NCI-H1105 treated with DMSO at 0.1 percent for 48 hours (cell line): Measurements from ENCODE around the gene GK.
"Not testable (repeated sequence)": the region's sequence is repeated elsewhere in the genome, so short reads cannot be mapped to it uniquely, and the experiment has no call there.

Experiments used
- DNase-seq: peaks from one replicate; lab custom pipeline; 2025; lab: John Stamatoyannopoulos, UW

The GK gene

DNA sequence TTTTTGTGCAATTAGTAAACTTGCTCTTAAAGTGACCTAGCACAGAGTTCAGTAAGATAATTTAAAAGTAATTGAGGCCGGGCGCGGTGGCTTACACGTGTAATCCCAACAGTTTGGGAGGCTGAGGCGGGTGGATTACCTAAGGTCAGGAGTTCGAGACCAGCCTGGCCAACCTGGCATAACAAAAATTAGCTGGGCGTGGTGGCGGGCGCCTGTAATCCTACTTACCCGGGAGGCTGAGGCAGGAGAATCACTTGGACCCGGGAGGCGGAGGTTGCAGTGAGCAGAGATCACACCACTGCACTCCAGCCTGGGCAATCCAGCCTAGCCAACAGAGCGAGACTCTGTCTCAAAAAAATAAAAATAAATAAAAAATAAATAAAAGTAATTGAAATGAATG is 1.2 kb downstream of the GK start:
- not testable (repeated sequence) for DNase-seq

DNA sequence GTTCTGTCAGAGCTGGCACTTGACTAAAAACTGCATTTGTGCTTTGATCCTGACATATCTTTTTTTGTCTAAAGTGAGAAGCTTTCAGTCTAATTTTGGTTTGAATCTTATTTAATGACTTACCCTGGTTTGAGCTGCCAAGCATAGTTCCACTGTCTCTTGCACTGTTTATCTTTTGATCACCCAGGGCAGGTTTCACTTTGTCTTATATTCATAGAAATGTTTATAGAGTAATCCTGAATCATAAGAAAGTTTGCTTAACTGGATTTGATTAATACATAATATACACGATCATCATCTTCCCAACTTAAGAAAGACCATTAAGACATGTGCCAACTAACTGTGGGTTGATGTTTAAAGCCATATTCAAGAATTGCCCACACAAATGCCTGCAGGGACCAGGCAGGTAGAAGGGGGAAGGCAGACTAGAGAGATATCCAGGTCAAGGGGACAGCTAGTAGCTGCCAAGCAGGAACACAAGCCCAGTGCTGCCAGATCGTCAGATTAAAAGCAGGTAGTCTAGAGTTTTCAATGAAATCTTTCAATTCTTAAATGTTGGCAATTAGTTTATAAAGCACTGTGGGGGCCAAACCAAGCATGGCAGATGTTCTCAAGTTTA is 1.9 kb downstream of the GK start:
- DNase-seq = no peak

DNA sequence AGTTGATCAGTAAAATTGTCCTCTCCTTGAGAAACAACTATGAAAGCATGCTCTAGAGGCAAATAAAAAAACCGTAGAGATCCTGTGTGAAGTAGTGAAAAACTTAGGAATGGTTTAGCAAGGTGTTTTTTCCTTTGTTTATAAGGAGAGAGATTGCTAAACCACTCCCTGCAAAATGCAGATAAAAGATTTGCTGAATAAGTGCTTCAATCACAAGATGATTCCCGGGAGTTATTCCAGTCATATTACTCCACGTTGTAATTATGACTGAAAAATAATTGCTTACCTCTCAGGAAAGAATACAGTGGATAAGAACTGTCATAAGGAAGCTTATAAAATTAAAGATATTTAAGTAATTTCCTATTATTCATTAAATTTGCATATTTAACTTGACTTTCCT is 2.8 kb downstream of the GK start:
- no peak for DNase-seq

DNA sequence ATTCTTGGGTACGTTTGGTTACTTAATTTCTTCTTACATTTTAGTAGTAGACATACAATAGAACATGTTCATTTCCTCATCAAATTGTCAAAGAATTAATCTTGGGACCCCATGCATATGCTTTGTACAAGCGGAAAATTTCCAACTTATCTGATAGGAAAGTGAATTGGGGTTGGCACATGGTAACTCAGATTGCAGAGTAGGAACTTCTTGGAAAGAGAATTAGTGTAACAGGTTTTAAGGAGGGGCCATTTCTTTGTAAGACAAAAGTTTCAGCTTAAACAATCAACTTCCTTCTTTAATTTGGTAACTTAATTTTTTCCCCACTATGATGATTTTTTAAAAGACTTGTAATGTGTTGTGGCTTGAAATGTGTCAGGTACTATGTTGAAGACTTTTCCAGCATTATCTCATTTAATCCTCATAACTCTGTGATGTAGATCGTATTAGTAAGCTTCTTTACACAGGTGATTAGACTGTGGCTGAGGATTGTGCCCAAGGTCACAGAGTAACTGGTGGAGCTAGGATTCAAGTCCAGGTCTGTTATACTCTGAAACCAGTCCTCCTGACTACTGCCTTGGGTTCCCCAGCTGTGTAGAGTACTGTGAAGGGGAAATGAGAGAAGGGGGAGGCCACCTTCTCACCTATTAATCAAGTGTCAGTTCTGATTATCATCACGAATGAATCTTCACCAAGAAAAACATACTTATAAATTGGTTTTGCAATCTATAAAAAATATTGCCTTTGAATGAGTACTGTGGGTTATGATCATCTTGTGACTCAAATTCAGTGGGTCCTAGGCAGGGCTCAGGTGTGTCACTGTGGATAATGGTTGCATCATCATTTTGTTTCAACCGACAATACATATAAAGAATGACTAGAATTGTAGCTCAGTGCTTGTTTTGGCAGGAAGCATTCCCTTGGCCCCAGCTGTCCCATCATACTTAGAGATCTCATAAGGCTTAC is 4.3 kb downstream of the GK start:
- DNase-seq = no peak

DNA sequence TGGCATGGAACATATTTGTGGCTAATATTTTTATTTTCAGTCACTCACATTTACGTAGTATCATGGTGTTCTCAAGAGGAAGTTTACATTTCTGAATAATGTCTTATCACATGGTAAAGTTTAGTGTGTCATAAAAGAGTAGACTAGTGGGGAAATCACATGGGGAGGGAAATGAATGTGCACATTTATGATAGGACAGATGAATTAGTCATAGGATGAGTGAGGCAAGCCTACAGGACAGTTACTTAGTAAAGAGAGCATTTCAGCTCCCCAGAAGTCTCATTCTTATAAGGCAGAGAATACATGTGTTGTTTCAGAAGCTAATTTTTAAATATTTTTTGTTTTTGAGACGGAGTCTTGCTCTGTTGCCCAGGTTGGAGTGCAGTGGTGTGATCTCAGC is 6.2 kb downstream of the GK start:
- no peak for DNase-seq

DNA sequence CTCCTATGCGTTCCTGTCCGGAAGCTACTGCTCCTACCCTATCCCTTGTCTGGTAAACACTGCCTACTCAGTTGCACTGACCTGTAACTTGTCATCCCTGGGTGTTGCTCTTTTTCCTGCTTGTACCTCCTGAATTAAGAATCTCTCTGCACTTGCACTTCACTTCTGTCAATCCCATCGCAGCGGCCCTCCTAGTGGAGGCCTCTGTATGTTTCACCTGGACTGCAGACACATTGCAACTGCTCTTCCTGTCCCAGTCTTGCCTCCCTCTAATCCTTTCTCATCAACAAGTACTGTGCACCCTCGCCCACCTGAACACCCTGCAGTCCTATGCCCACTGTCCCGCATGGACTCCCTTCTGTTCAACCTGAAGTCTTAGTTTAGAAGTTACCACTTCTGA is 8.0 kb downstream of the GK start:
- DNase-seq = no peak

DNA sequence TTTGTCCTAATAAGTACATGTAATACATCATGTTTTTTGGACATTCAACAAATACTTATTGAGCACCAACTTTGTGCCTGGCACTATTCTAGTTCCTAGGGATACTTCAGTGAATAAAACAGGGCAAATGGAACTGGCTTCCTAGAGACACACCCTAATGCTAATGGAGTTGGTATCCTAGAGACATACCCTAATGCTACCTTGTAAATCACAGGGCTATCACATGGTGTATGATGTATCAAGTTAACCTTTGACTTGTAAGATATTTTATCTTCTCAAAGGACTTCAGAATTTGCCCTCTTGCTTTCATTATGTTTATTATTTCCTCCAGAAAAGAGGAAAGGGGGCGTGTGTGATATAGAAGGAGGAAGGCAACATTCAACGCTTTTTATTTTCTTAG is 10.1 kb downstream of the GK start:
- DNase-seq = no peak

DNA sequence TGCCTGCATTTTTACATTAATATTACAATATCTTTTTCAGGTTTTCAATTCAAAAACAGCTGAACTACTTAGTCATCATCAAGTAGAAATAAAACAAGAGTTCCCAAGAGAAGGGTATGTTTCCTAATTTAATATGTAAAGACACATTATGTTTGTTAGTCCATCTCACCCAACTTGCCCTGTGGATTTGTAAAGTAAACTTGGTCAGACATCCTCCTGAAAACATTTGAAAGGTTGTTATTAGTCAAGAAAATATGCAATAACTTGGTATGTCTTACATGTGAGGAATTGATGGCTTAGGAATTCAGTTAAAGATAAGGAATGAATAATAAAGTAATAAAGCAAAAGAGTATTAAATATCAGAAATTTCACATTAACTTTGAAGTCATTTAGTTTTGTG is 12.2 kb downstream of the GK start:
- DNase-seq = no peak

DNA sequence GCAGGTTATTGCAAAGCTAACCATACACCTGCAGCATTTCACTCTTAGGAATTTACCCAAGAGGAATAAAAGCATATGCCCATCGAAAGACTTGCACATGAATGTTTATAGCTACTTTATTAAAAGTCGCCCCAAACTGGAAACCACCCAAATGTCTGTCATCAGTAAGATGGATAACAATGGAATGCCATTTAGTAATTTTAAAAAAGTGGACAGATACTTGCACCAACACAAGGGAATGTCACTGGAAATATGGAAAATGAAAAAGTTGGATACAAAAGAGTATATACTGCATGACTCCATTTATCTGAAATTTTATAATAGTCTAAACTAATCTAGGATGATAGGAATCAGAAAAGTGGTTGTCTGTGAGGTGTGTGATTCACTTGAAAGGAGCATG is 12.9 kb downstream of the GK start:
- no peak for DNase-seq

DNA sequence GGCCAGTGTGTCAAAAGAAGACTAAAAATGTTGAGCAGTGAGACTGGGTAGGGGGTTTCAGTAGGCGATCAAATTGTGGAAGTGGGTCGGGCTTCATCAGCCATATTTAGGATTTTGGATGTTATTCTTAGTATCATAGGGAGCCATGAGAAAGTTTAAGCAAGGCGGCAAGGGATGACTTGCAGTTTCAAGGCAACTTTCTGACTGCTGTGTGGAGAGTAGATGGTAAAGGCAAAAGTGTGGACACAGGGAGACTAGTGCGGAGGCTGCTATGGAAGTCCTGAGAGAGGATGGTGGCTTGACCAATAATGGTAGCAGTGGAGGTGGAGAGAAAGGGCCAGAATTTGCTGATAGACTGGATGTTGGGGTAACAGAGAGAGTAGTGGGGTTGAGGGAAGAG is 15.4 kb downstream of the GK start:
- no peak for DNase-seq

DNA sequence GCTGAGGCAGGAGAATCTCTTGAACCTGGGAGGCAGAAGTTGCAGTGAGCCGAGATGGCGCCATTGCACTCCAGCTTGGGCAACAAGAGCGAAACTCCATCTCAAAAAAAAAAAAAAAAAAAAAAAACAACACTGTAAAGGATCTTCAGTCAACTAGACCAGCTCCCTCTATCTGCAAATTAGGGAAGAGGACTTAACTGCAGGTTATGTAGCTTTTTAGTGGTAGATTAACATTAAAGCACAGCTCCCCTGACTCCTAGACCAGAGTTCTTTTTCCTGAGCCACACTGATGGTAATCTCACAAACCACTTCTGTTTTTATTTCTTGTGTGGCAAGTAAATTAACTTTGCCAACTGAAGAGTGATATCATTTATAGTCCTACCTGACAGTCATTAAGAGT is 18.0 kb downstream of the GK start:
- not testable (repeated sequence) for DNase-seq

DNA sequence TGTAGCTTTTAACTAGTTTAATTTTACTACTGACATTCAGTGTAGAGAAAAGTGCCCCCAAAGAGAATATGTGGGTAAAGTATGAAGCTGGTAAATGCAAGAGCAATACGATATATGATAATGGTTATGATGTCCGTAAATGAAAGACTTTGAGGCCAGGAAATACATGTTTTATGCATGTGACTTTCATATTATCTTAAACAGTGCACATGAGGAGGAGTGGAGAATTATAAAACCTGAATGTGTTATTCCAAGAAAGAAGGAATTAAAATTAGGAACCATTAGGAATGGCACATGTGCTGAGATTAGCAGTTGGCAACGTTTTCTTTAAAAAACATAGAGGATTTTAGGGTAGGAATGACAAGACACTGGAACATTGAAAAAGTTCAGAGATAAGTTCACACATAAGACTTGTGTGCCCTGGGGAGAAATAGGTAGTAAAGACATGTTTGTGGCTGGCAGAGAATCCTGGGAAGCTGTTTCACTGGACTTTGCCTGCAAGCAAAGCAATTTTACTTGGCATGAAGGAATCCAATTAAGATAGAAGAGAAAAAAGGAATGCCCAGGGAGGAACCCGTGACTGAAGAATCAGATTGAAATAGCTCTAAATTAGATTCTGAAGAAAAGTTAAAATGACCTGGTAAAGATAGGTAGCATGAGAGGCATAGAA is 20.0 kb downstream of the GK start:
- no peak for DNase-seq

DNA sequence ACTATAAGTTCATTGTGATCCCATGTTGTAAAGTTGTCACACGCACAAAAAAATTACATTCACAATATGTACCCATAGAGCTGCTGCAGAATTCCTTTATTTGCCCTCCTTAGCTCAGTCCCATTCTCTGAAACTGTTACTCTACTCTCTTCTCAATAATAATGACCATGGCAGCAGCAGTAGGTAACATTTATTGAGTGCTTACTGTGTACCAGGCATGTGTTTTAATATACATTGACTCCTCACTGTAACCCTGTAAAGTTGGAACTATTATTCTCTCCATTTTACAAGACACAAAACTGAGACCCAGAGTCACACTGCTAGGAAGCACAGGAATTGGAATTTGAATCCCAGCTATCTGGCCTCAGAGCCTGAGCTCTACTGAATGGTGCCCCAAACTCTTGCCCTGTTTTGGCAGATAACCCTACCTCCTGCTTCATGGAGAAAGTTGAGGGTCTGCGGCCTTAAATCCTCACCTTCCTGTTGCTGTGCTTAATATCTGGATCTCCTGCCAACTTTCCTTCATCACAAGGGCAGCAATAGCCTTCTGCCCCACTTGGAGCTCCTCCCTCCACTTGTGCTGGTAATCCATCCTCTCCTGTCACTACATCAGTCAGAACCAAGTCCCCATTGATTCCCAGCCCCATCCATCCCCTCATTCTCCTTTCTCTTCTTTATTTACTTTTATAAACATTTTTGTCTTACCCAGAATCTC is 20.8 kb downstream of the GK start:
- DNase-seq = no peak

DNA sequence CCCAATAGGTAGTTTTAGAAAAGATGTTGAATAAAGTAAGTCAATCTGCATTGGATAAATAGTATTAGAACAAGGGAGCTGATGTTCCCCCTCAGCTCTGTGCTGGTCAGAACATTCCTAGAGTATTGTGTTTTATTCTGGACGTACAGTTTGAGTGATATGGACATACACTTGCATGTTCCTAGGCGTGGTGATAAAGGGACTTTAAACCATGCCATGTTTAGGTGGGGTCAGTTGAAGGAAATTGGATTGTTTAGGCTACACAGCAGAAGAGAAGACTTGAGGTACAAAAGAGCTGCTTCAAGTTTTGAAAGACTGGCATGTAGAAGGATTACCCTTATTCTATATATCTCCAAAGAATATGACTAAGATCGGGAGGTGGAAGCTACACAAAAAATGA is 21.6 kb downstream of the GK start:
- no peak for DNase-seq

DNA sequence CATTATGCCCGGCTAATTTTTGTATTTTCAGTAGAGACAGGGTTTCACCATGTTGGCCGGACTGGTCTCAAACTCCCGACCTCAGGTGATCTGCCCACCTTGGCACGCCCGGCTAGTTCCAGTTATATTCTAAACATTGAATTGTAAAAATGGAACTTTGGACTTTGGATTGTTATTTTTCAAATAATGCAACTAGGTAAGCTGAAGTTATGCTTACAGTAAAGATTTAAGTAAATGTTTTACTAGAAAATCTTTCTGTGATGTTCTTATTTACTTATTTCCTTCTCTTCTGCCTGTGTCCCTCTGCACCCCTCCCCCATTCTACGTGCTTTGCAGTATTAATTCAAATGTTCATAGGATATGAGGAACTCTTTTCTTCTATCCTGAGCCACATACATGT is 26.1 kb downstream of the GK start:
- DNase-seq = no peak

DNA sequence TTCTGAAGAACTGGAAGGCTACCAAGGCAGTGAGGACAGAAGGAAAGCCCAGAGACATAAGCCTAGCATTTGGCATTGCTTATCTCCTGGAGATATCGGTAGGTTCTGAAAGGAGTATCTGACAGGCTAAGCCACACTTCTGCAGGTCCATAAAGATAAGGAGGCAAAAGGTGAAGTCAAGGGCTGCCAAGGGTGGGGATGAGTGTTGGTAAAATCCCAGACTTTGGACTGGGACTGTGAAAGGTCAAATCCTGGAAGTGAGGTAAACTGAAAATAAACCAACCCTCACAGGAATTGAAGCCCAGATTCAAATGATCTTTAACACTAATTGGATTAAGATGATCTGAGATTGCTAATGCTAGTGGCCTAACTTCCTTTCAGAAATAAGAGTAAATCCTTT is 27.4 kb downstream of the GK start:
- no peak for DNase-seq

DNA sequence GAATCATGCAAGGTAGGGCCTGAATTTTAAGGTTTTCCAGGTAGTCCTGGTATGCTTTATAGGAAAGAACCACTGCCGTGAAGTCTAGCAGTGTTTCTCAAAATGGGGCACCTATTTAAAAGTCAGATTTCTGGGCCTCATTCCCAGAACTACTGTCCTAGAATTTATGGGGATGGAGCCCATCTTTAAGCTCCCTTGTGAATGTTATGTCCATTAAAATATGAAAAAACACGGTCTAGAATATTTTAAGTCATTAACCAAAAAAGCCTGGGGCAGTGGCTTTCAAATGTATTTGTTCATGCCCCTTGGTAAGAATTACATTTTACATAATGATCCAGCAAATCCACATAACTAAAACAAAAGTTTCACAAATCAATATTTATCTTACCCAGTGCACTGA is 35.4 kb downstream of the GK start:
- DNase-seq = no peak

DNA sequence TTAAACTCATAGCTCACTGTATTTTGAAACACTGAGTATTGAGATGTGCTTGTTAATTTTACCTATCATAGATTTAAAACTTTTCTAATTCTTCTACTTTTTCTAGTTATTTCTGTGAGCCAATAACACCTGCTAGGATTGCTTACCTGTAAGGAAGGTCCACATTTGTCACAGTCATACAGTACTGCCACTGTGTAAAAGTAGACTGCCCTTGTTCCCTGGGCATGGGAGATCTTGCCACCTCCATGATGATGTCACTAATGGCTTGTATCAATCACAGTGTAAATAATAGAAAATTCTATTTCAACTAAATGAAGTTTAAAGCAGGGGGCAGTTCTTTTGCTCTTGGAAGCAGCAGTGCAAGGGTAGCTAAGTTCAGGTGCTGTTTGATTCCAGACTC is 35.9 kb downstream of the GK start:
- DNase-seq = no peak

DNA sequence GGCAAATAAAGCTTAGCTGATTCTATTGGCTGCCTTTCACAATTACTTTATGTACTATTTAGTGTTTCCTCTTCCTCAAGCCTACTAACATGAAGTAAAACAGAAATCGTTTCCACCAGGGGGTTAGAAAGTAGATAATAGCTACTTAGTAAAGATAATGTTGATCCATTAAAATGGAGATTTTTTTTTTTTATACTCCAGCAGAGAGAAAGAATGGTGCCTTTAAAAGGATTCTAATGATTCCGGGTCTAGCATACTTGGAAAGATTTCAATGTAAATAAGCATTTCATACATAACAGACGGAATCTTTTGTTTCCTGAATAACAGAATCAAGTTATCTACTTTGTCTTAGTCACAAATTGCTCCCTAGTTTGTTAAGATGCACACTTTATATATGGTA is 37.1 kb downstream of the GK start:
- DNase-seq = peak; percentile 7

DNA sequence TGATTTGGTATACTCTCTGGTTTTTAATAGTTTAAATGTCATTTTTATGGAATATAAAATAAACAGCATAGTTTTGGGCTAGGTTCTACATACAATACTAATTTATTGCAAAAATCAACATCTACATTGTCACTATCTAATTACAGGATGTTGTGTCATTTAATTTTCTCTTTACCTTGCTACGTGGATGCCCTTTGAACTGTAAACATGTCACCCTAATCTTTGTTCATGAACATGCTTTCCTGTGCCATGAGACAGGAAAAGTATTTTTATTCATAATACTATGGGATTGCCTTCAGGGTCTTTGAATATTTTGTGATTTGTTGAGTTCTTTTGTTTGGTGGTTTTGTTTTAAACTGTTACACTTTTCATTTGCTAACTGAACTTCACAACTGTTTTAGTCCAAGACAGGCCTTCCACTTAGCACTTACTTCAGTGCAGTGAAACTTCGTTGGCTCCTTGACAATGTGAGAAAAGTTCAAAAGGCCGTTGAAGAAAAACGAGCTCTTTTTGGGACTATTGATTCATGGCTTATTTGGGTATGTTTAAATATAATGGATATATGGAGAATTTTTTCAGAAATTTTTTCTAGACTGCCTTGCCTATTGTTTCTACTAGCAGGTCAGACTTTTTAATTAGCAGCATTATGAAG is 40.9 kb downstream of the GK start:
- DNase-seq = no peak

DNA sequence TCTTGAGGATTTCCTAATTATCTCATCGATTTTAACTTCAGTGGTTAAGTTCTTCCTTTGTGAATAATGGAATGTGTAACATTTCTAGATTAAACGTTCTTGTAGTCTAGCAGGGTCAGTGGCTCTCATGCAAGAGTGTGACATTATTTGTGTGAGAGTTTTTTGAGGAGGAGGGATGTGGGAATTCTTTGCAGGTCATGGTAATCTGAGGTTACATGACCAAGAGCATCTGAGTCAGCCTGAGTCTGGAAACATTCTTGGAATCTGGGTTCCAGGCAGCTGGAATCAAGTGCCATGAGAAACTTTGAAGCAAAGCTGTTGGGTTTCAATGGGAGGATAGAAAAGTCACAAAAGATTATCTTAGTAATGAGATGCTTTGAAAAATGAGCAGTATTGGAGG is 49.5 kb downstream of the GK start:
- no peak for DNase-seq

DNA sequence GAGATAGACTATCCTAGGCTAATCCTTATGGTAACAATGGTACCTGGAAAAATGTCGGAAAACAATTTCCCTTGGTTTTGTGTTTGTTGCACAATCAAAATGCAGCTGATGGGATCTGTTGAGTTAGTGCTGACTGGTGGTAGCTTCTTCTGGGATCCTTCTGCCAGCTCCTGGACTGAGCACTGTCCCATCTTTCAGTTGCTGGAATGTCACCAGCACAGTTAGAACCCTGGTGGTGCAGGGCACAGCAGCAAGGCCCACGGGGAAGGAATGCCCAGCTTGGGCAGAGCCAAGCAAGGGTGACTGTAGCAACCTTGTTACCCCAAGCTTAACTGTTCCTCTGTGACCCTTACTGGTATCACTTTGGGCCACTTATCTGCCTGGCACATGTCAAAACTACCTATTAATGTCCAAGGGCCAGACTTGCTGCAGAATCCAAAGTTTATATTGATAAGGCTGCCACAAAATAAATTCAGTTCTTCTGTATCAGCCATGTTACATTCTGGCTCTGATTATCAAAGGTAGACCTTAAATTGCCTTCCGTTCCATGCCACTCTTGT is 53.1 kb downstream of the GK start:
- DNase-seq = no peak
